Measurements from ENCODE around the gene KL. TPM values are rescaled to one million over a fixed set of nuclear protein-coding genes. Genes with fewer than 3 reads are reported as not detected.

Gene KL
- polyA plus RNA-seq, 1 experiment, result not detected

GRCh38 chr13:33007950-33008349, 8.3 kb upstream of the KL start:
- Histone ChIP-seq H3K27me3 (ENCODE audit: control insufficient read depth, insufficient read depth, low read length) (peaks cover 13% of the 10 kb centered on the region), H3K9me3 (ENCODE audit: control insufficient read depth, insufficient read depth, low read length) (no peaks in the 10 kb centered on the region), H3K4me3 (ENCODE audit: low read depth, low read length) (no peak overlapping the region), H3K27ac (ENCODE audit: low read depth, low read length) (no peak overlapping the region)
- DNase-seq (ENCODE audit: low read depth, low spot score), result no peak
- CTCF ChIA-PET, result no interaction called here
- POLR2A ChIA-PET, result no interaction called here
- no peak for TF ChIP-seq CTCF (IDR thresholded peaks at IDR 0.05; ENCODE audit: low read depth, low read length)

GRCh38 chr13:33008946-33009722, 7.1 kb upstream of the KL start:
- Histone ChIP-seq H3K9me3 (ENCODE audit: control insufficient read depth, insufficient read depth, low read length) (no peaks in the 10 kb centered on the region), H3K27ac (ENCODE audit: low read depth, low read length) (no peak overlapping the region), H3K4me3 (ENCODE audit: low read depth, low read length) (no peak overlapping the region), H3K27me3 (ENCODE audit: control insufficient read depth, insufficient read depth, low read length) (peaks cover 19% of the 10 kb centered on the region)
- no peak for TF ChIP-seq CTCF (IDR thresholded peaks at IDR 0.05; ENCODE audit: low read depth, low read length)
- ChIA-PET CTCF (no interaction called here), POLR2A (no interaction called here)
- DNase-seq (ENCODE audit: low read depth, low spot score), result no peak

GRCh38 chr13:33011828-33012470, 4.3 kb upstream of the KL start:
- POLR2A ChIA-PET, result no interaction called here
- no peak overlapping the region for H3K4me3 ChIP-seq (ENCODE audit: low read depth, low read length)
- H3K27ac ChIP-seq (ENCODE audit: low read depth, low read length), result no peak overlapping the region
- H3K27me3 ChIP-seq (ENCODE audit: control insufficient read depth, insufficient read depth, low read length), result peaks cover 31% of the 10 kb centered on the region
- CTCF ChIA-PET, result no interaction called here
- H3K9me3 ChIP-seq (ENCODE audit: control insufficient read depth, insufficient read depth, low read length), result peaks cover 1% of the 10 kb centered on the region; the same call in 1 of the 2 replicates
- no peak for TF ChIP-seq CTCF (IDR thresholded peaks at IDR 0.05; ENCODE audit: low read depth, low read length)
- DNase-seq (ENCODE audit: low read depth, low spot score), result no peak

GRCh38 chr13:33014291-33014690, 1.9 kb upstream of the KL start:
- ChIA-PET POLR2A (no interaction called here), CTCF (no interaction called here)
- peaks cover 4% of the 10 kb centered on the region; the same call in 1 of the 2 replicates for H3K9me3 ChIP-seq (ENCODE audit: control insufficient read depth, insufficient read depth, low read length)
- DNase-seq (ENCODE audit: low read depth, low spot score), result no peak
- H3K27me3 ChIP-seq (ENCODE audit: control insufficient read depth, insufficient read depth, low read length), result peaks cover 40% of the 10 kb centered on the region
- TF ChIP-seq CTCF (IDR thresholded peaks at IDR 0.05; ENCODE audit: low read depth, low read length), result no peak
- H3K27ac ChIP-seq (ENCODE audit: low read depth, low read length), result no peak overlapping the region
- no peak overlapping the region for H3K4me3 ChIP-seq (ENCODE audit: low read depth, low read length)

GRCh38 chr13:33015241-33015668, 968 bp upstream of the KL start:
- Histone ChIP-seq H3K27ac (ENCODE audit: low read depth, low read length) (no peak overlapping the region), H3K9me3 (ENCODE audit: control insufficient read depth, insufficient read depth, low read length) (peaks cover 4% of the 10 kb centered on the region; the same call in 1 of the 2 replicates), H3K4me3 (ENCODE audit: low read depth, low read length) (no peak overlapping the region), H3K27me3 (ENCODE audit: control insufficient read depth, insufficient read depth, low read length) (peaks cover 49% of the 10 kb centered on the region)
- CTCF ChIA-PET, result no interaction called here
- no peak for DNase-seq (ENCODE audit: low read depth, low spot score)
- TF ChIP-seq CTCF (IDR thresholded peaks at IDR 0.05; ENCODE audit: low read depth, low read length), result no peak
- POLR2A ChIA-PET, result no interaction called here

Data from AG04450 (cell line).